HG03432 (cell line): ENCODE results near the gene UBXN10.

Experiments used
- ATAC-seq: cut with Tn5 transposase; IDR thresholded peaks from one replicate; pipeline ENCODE4 v1.9.1; 2021; ENCODE audit warnings: mild to moderate bottlenecking, moderate library complexity; ENCODE audit not compliant: unreplicated experiment

UBXN10 gene

DNA sequence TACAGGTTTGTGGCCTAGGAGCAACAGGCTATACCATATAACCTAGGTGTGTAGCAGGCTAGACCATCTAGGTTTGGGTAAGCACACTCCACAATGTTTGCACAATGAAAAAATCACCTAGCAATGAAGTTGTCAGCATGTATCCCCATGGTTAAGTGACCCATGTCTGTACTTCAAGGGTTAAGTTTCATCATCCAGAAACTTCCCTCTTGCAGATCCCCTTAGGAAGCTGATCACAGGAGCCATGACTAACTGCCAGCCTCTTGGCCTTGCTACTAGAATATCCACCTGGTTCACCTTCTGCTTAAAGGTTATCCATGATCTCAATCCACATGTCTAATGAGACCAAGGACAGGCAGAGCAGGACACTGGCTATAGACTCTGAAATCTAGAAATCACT is 3.5 kb upstream of the UBXN10 start:
- no peak for ATAC-seq

DNA sequence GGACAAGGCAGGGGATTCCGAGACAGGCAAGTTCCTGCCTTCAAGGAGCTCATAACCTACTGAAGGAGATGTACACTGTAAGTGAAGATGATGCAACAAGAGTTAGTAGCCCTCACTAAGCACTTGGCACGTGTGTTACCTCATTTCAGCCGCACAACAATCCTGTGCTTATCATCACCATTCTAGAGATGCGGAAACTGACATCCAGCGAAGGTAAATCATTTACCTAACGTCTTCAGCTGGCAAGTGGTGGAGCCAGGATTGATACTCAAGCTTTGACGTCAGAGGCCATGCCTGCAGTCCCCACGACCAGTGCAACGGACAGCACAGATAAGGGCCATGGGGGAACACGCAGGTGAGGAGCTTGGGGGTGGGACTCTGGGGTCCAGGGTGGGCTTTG is 2.9 kb upstream of the UBXN10 start:
- ATAC-seq: no peak

DNA sequence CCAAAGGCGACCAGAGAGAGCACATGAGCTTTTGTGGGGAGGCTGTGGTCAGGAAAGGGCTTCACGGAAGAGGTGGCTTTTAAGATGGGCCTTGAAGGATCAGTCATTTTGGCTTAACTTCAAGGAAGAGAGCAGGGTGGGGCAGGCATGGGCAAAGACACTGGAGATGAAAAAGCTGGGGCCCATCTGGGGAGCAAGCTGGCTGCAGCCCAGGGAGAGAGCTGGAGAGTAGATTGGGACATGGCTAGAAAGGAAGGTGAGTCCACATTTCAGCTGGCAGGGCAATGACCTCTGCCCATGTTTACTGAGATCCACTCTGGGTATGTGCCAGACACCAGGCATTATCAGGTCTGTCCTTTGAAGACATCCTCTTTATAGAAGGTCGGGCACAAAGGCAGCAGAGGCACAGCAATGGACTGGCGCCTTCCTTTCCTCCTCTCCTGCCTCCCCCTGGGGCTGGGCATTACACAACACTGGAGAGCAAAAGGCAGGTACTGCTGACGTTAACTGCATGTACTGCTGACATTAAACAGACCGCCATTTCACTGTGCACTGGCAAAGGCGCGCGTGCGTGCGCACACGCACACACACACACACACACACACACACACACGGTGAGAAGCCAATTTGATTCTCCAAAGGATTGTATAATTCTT is 2.2 kb upstream of the UBXN10 start:
- no peak for ATAC-seq

DNA sequence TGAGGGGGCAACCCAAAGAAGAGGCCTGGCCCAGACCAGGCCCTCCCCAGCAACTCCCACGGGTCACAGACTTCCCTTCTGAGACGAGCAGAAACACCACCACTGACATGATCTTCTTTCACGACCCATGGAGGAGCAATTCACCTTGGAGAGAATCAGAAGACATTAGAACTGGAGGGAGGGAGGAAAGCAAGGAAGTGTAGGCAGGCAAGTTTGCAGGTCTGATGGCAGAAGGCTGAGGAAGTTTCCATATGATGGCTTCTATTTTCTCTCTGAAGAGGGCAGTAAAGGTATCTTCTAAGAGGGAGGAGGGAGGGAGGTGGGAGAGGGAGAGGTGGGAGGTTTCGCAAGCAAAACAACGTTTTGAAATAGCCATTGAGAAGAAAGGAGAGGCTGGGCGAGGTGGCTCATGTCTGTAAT is 1.4 kb upstream of the UBXN10 start:
- ATAC-seq: no peak

DNA sequence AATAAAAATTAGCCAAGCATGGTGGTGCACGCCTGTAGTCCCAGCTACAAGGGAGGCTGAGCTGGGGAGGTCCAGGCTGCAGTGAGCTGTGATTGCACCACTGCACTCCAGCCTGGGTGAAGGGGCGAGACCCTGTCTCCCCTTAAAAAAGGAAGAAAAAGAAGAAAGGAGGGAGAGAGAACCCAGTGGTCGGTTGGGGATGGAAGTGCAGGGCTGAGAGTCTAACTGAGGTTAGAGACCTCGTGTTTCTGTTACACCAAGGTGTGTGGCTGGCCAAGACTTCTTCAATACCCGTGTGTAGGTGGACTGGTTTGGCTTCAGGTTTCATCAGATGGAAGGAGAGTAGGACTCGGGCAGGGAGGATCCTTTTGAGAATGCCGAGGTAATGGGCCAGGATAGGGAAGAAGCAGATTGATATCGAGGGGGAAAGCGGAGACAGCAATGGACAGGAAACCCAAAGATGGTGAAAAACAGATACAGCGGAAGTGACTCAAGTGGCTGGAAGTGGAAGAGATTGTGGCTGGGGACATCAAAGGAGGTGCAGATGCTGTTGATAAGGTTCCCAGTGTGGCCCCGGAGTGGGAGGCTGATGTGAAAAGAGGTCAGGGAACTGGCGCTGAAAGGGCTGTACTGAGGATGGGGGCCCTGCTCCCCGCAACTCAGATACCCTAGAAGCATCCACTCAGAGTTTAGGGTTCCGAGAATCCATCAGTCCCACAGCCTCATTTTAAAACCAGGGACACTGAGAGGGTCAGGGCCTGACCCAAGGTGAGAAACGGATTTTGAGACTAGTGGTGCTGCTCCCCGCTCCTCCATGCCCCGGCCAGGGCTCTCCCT is 681 bp upstream of the UBXN10 start:
- no peak for ATAC-seq

DNA sequence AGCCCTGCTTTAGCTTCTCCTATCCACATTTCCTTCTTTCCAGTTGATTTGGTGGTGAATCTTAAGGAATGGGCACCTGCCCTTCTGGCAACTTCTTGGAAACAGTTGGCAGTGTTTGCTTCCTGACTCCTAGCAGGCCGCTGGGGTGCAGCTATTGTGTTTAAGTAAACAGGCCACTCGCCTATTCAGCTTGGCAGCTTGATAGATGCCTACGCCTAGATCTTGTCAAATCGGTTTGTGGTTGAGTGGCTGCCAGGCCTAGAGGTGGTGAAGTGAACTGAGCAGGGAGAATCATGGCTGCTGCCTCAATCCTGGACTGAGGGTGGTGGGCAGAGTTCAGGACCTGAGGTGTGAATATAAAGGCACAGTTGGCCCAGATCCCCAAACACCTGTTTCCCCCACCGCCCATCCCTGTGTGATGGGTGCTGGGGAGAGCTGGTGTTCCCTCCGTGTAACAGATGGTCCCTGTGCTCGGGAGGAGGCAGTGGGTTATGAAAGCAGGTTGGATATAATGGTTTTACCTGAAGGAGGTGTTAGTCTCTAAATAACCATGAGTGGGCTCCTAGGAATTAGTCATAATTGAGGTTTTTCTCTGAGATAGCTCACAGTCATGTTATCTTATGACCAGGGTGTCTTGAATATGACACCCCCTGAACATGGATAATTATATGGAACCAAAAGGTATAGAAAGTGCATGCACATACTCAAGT is 1.4 kb downstream of the UBXN10 start:
- no peak for ATAC-seq

DNA sequence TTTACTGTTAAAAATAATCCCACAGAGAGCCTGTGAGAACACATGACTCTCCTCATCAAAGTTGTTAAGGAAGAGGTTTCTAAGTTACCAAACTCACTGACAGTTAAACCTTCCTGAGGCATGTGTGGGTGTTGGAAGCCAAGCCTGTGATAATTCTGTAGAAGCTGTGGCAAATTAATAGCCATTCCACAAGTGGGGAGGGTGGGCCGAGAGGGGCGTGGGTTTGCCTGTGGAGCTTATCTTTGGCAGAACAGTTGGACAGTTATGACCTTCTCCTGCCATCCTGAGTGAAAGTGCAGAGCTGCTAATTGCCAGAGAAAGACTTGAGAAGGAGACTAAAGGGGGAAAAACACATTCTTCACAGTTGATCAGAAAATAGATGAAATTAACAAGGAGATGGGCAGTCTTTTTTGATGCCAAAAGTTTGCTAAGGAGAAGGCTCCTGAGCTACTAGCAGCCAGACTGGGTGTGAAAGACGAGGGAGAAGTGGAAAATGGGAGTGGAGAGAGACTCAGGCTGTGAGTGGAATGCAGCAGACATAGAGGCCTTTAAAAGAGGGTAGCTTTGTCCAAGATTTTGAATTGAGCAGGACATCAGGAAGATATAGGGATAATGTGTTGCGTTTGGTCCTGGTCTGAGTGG is 2.0 kb downstream of the UBXN10 start:
- ATAC-seq: no peak

DNA sequence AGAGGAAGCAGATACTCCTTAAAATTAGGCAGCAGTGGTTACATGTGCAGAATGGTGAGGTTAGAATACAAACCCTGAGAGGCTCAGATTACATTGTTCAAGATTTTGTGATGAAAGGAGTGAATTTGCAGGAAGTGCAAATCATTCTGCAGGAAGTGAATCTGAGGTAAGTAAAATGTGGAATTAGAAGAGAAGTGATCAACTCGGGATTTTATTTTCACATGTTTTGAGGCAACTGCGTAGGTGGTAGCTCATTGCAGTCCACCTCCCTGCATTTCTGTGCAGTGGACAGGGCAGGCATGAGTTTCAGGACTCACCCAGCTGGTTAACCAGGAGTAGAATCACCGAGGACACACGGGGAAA is 2.5 kb downstream of the UBXN10 start:
- no peak for ATAC-seq

DNA sequence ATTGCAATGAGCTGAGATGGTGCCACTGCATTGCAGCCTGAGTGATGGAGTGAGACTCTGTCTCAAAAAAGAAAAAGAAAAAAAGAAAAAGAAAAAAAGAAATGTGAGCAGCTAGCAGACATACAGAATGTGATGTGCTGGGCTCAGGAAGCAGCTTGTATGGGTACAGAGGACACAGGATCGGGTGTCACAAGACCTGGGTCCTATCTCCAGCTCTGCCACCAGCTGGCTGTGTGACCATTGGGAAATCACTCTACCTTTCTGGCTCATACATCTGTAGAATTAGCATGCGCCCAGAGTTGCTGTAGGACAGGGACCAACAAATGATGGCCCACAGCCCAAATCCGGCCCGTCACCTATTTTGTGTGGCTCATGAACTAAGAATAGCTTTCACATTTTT is 3.8 kb downstream of the UBXN10 start:
- ATAC-seq: no peak

DNA sequence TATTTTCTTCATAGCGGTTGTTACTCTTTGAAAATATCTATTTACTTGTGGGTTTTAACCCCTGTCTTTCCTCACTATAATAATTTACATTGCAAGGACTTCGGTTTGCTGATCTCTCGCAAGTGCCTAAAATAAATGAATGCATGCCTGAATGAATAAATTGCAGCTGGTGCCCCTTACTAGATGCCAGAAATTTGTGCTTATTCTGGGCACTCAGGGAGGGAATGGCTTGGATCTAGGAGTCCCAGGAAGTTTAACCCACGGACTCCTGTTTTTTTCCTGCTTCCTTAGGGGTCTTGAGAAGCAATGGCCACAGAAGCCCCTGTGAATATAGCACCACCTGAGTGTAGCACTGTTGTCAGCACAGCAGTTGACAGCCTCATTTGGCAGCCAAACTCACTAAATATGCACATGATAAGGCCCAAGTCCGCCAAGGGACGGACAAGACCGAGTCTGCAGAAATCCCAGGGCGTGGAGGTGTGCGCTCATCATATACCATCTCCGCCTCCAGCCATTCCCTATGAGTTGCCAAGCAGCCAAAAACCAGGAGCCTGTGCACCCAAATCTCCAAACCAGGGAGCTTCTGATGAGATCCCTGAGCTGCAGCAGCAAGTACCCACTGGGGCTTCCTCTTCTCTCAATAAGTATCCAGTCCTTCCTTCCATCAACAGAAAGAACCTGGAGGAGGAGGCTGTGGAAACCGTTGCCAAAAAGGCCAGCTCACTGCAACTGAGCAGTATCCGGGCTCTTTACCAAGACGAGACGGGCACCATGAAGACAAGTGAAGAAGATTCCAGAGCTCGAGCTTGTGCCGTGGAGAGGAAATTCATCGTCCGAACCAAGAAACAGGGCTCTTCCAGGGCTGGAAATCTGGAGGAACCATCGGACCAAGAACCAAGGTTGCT is 4.6 kb downstream of the UBXN10 start:
- ATAC-seq: no peak

DNA sequence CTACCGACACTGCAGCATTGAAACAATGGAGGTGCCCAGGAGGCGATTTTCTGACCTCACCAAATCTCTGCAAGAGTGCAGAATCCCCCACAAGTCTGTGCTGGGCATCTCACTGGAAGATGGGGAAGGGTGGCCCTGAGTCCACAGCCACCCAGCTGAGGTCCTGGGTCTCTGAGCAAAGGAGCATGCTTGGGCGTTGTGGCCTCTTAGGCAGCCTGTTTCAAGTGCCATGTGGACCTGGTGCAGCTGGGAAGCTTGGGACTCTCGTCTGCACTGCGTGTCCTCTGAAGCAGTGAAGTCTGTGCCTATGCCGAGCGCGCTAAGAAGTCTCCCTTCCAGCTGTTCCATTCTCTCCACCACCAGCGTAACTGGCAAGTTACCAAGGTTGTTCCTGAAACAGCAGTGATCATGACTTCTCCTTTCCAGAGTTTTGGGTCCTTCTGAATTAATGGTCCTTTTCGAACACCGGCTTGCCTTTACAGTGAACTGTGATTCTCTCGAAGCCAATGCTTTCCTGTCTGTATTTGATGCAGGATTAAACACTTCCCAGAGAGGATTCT is 5.5 kb downstream of the UBXN10 start:
- no peak for ATAC-seq

DNA sequence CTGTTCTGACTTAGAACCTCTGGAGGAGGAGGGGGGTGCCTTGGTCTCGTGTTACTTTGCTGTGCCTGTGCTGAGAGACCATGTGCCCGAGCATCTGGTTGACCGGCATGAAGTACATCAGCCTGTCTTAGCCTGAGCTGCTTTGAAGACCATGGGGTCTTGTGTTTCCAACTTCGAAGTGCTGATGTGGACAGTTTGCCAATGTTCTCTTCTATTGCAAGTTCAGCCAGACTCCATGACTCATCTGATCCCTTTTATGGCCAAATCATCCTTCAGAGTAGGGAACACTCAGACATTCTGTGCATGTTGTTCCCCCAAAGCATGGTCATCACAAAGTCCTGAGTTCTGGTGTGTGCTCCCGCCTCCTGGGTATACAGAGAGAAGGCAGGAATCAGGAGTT is 6.5 kb downstream of the UBXN10 start:
- no peak for ATAC-seq

DNA sequence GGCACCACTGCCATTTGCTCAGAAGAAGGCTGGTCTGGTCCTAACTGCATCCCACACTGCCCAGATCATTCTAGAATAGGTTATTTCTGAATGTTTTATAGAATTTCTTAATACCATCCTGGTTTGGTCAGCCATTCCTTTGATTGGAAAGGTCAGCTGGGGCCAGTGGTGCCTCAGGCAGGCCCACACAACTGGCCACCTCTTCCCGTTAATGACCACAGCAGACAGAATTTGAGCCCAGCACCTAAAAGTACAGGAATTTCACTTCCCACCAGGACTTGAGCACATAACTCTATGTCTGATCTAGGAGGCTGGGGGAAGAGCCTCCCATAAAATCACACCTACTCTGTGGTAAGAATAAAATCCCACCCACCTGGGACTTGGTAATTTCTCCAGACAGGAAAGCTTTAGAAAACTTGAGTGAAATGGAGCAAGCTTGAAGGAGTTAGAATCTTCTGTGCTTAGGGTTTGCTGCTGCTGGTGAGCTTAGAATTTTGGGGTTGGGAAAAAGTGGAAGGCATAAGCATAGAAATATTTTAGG is 7.0 kb downstream of the UBXN10 start:
- ATAC-seq: no peak

DNA sequence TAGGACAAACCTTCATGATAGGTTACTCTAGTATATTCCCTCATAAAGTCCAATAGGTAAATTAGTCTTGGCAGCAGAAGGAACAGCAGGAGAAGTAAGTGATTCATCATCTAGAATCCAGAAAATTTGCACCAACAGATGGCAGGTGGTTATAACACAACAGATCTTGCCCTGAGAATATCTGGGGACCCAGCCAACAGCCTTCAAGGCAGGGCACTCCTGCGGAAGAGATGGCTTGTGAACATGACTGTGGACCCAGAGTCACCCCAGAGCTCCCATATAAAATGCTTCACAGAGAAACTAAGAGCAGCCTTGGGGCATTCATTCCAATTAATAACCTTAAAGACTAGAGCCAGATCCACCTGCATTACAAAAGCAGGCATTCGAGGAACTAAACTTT is 8.3 kb downstream of the UBXN10 start:
- ATAC-seq: no peak

DNA sequence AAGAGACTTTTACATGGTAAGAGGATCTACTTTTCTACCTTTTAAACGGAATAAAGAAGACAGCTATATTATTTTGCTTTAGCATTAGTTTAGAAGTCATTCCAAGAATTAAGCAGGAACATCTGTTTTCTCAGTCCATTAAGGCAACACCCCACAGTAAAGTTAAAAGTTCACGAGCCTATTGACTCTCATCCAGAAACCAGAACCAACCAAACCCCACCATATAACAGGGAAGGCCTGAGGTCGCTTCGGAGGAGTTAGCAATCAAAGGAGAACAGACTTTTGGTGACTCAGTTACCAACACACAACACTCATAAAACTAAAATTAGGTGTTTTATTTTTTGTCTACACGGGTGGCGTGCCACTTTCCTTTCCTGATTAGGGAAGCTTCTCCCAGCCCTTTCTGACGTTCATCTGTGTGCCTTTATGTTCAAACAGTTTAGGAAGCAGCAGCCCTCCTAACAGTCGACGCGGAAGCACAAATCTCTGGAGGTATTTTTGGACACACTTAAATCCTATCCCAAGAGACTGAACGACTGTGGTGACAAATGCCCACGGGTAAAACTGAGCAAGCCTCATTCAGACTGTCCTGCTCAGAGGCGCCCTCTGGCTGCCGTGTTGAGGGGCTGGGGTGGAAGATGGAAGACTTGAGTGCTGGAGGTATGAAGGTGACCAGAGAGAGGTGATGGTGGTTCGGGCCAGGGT is 9.0 kb downstream of the UBXN10 start:
- ATAC-seq: no peak

DNA sequence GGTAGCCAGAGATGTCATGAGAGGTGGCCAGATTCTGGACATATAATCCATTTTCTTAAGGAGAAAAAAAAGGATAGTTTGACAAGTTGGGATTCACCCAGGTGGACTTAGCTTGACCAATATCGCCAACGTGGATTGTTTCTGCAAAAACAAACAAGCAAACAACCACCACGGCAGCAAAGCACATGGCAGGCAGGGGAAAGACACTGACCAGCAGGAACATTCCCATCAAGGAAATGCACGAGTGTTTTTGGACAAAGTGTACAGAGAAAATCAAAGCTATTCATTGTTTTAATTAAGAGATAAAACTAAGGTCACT is 9.5 kb downstream of the UBXN10 start:
- ATAC-seq: no peak

DNA sequence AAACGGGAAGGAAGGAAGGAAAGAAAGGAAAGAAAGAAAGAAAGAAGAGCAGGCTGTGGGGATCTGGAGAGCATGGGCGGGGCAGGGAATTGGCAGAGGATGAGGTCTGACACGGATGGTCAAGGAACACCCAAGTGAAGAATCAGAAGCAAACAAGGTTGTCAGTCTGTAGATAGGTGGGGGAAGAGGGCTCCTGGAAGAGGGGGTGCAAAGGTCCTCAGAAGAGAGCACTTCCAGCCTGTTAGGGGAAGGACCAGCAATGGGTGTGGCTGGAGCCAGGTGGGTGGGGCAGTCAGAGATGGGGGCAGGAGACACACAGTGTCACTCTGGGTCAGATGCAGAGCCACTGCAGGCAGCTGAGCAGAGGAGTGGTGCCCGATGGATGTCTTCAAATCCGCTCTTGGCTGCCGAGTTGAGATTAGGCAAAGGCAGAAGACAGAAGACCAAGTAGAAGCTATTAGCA is 11.5 kb downstream of the UBXN10 start:
- no peak for ATAC-seq

DNA sequence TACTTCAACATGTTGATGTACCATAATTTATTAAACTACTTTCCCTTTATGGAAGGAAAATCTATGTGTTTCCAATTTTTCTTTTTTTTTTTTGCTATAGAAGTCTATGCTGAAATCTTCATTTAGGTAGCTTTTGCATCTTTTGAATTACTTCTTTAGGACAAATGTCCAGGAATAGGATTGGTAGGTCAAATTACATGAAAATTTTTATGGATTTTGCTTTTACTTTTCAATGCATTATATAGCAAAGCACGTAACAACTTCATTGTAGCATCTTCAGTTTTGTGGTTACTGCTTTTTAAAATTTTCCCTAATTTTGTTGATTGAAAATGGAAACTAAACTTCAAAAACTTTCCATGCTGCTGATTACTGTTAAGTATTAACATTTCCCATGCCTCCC is 12.4 kb downstream of the UBXN10 start:
- ATAC-seq: no peak

DNA sequence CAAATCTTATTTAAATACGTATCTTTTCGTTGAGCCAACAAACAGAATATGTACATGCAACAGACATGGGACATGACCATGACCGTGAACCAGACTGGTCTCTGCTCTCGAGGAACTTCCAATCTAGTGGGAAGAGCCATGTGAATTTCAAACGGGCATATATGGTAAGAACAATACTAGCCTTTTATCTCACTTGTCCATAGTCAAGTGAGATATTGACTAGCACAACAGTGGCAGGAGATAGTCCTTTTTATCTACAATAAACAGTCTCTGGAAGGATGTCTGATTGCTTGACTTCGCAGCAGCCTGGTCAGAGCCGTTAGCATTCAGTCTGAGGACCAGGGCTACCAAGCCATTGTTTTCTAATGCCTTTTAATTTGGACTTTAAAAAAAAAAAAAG is 13.0 kb downstream of the UBXN10 start:
- ATAC-seq: no peak
